ENCODE measurements around the gene TEX35.
"Not testable (repeated sequence)": the region's sequence is repeated elsewhere in the genome, so short reads cannot be mapped to it uniquely, and the experiment has no call there.

Gene TEX35

DNA sequence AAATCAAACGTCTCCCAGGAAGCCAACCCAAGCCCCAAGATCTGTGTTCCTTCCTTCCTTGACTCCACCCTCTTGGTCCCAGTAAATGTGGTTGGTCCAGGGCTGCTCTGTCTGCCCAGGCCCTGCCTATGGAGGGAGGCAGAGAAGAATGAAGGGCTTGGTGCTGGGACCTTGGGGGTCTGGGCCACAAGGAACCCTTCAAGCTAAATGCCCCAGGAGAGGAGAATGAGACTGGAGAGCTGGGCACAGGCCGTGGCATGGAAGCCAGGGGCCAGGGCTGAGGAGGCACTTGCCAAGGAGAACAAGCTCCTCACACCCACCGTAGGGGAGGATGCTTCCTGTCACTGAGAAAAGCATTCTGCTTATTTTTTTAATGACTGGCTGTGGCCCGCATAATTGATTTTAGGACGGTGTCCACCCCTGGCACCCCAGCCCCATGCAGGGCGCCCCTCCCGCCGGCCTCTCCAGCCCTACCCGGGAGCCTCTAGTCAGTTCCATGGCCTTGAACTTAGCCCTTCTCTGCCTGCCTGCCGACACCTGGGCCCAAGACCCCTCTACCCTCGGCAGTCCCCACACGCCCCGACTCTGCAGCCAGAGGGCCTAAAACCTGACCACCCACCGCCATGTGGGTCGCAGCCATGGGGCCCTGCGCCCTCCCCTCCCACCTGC lies 17.0 kb upstream of the TEX35 start:
- DNase-seq: no peak

DNA sequence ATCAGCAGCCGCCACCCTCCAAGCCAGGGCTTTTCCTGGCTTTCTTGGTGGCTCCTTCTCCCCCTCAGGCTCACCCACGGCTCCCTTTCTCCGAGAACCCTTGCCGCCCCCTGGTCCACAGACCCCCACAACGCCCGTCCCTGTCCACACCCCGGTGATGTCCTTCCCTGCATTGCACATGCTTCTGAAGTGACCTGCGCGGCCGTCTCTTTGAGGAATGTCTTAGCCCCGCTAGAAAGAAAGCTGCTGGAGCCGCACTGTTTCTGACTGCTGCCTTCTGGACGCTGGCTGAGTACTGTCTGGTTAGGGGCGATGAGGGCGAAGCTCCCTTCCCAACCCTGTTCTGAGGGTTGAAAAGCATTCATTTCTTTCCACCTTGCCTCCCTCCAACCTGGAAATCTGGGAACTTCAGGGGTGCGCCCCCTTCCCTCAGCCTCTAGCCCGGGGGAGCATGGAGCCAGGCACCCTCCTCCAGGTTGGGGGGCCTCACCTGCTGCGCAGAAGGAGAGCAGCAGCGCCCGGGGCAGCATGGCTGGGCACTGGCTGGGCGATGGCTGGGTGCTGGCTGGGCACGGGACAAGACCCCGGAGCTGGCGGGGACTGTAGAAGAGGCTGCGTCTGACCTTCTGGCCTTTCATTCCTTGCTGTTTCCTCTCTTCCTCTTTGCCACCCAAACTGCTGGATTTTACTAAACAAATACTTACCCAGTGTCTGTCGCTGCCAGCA lies 16.3 kb upstream of the TEX35 start, which contains the start of gene CLEC20A:
CLEC20A (minus strand) TSS at position 555 of the 726 bp plus-strand sequence; CDS start at position 530, 25 bp downstream.
- no peak for DNase-seq

DNA sequence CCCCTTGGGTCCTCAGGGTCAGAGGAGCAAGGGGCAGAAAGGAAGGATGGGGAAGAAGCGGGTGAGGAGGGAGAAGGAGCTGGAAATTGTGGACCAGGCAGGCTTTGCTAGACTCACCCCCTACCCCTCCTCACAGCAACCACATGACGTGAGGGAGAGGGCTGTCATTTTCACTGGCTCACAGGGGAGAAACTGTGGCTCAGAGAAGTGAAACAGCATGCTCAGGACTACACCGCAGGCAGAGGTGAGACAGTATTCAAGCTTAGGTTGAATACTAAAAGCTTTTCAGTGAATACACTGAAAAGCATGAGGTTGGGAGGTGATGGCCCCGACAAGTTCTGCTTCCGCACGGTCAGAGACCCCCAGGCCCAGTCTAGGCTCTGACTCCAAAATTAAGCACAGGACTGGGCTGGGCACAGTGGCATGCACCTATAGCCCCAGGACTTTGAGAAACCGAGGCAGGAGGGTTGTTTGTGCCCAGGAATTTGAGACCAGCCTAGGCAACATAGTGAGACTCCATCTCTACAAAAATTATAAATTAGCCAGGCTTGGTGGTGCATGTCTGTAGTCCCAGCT lies 14.9 kb upstream of the TEX35 start:
- DNase-seq: no peak

DNA sequence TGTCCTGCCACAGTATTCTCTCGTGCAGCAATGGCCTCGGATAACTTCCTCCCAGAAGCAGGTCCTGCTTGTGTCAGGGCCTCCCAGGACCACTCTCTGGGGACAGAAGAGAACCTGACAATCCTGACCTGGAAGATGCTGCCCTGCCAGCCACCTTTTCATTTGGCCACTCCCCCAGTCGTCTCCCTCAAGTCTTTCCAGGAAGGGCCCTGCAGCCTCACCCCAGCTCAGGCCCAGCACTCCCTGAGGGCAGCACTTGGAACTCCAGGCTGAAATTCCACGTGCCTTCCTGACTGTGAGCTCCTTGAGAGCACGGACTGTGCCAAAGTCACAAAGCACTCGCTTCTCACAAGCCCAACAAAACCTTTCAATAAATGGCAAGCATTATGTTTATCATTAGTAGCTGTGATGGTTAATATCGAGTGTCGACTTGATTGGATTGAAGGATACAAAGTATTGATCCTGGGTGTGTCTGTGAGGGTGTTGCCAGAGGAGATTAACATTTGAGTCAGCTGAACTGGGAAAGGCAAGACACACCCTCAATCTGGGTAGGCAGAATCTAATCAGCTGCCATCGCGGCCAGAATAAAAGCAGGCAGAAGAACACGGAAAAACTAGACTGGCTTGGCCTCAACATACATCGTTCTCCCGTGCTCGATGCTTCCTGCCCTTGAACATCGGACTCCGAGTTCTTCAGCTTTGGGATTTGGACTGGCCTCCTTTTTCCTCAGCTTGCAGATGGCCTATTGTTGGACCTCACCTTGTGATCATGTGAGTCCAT lies 13.8 kb upstream of the TEX35 start:
- no peak for DNase-seq

DNA sequence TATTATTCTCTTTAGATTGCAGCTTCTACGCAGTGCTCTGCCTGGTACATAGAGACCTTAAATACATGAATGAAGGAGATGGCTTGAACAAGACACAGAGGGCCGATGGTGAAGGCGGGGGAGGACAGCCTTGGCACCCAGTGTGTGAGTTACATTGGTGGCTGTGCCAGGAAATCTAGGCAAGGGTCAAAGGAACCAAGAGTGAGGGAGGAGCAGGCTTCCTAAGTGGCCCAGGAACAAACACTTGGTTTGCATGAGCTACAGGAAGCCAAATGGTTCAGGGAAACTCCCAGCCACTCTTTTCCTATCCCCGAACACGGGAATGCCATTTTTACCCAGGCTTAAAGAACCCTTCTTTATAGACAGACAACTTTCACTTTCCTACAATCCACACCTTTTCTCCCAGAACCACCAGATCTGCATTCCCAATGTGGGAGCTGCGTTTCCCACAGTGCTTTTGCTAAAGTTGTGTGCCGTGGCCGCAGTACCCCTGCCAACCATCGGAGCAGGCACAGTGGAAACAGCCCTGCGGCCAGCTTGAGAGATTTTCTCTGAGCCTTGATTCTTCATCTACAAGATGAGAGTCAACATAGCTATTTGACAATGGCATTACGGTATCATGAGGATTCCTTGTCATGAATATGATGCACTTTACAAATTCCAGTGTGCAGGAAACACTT lies 12.7 kb upstream of the TEX35 start:
- DNase-seq: no peak

DNA sequence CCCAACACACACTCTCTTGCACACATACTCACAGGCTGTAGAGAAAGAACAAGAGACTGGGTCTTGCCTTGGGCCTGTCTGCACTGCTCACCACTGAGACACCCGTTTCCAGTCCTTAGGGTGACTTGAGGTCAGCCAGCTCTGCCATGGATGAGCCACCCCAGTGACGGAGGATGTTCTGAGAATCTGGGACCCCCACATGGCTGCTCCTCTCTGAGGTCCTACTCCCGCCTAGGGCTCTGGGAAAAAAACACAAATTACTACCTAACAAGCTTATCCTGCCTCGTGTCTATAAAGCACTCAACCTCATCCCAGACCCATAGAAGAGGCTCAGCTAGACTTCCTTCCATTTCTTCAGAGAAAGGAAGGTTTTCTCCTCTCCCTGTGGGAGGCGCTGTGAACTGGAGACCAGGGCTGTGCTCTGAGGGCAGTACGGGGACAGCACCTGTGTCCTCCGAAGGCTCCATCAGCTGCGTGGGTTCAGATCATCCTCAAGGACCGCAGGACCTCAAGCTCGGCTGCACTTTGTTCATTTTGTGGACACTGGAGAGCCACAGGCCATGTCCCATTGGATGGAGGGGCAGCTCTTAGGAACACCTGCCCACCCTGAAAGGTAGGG lies 11.9 kb upstream of the TEX35 start:
- DNase-seq: no peak

DNA sequence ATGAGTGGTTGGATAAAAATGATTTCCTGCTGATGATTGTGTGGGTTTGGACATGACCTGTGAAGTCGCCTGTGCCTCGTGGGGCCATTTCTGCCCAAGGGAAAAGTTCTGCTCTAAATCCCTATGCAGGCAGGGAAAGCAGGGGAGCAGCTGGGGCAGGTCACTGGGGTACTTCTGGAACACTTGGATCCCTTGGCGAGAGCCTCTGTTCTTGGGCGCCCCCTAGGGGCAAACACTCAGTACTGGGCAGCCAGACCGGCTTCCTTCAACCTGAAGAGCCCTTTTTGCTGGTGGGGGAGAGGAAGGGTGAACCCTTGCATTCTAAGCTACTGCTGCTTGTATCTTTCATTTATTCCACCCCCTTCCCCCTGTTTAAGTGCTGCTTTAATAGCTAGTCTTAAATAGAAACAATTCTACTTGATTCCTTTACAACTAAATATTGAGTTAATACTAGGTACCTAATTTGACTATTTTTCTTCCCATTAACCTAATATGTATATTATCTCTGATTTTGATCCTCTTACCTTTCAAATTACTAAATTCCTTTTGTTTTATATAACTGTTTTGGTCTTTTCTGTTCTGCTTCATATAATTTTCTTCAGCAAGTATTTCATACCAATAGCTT lies 11.1 kb upstream of the TEX35 start:
- peak; percentile 15 for DNase-seq

DNA sequence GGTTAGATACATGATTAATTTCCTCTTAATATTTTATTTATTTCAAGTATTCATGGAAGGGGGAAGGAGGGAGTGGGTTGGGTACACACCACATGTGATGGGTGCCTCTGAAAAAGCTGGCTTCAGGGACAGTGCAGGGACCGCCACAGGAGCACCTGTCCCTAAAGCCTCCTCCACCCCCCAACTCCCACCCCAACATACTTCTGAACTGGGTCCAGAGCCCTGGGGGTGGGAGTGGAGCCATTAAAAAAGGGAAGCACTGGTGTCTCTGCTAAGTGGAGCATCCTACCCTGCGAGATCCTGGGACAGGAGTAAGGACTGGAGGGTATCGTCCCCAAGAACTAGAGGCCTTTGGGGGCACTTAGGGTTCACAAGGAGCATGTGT lies 10.6 kb upstream of the TEX35 start:
- DNase-seq: no peak

DNA sequence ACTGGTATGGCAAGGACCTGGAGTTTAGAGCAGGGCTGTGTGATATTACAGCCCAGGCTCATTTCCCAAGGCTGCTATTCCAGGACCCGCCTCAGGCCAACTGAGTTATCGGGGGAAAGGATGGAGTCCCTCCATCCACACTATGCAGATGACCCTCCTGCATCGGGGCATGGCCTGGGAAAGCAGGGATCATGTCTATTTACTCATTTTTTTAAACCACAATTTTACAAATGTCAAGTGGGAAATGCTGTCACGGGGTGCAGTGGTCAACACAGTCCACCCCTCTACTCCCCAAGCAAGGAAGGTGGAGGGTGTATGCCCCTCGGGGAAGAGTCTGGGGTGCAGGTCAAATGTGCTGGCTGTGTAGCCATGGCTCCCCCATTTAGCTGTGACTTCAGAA lies 10.1 kb upstream of the TEX35 start:
- no peak for DNase-seq

DNA sequence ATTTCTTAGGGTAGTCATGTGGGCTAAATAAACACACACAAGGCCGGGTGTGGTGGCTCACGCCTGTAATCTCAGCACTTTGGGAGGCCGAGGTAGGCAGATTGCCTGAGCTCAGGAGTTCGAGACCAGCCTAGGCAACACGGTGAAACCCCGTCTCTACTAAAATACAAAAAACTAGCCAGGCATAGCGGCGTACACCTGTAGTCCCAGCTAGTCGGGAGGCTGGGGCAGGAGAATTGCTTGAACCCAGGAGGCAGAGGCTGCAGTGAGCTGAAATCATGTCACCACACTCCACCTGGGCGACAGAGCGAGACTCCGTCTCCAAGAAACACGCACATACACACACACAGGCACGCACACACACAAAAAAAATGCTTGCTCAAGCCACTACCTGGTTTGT lies 9.6 kb upstream of the TEX35 start:
- not testable (repeated sequence) for DNase-seq

DNA sequence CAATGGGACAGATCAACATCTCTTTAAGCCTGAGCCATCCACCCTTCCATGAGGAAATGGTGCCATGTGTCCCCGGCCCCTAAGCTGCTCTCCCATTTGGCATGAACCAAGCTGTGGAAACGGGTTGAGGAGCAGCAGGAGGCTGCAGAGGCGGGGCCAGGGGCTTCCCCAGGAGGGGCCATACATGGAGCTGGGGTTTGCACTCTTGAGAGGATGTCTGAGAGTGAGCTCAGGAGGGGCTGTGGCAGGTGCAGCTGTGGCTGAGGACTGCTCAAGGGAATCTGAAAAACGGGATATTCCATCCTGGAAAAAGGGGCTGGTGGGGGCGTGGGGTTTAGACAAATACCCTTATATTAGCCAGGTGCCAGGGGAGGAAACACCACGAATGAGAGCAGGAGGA lies 9.1 kb upstream of the TEX35 start:
- no peak for DNase-seq

DNA sequence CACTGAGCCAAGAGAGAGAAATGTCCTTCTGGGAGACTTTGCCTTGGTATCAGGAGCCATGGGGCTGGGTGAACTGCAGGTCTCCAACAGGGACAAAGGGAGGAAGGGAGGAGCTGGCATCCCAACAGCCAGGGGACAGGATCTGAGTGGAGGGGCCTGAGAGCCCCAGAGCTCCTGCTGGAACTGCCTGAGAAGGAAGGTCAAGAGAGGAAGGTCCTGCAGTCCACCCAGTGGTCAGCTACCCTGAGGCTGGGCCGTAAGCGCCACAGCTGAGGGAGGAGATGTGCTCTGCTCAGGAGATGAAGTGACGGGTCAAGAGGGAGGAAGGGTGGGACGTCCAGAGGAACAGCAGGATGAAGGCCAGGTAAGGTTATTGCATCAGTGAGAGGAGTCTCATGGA lies 8.6 kb upstream of the TEX35 start:
- no peak for DNase-seq

DNA sequence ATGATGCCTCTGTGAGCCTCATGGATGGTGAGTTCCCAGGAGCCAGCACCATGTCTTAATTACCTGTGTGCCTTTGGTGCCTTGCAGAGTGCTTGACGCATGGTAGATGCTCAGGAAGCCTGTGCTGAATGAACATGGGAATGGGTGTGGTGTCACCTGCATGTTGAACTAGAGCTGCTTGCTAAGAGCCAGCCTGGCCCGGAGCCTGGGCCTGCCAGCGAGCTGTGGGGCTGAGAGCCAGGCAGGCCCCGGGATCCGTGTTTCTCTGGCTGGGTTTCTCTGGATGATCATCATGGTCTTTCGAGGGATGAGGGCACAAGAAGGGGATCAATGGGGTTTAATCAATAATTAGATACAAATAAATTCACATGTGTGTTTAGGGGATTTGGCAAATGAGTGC lies 6.7 kb upstream of the TEX35 start:
- DNase-seq: no peak

DNA sequence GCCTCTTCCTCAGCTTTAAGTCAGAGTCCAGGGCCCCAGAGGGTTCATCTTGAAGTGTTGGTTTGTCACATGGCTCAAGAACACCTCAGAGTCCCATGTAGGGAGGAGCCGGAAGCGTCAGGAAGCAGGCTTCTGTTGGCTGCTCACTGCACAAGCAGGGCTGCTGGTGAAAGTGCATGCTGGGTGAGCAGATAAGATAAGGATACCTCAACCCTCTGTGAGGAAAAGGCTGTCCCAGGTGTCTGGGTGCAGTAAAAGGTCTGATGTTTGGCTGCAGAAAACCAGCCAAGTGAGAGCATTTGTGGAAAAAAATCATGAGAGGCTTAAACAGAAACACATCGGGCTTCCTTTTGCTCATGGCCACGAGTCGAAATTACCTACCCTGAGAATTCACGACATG lies 6.2 kb upstream of the TEX35 start:
- no peak for DNase-seq

DNA sequence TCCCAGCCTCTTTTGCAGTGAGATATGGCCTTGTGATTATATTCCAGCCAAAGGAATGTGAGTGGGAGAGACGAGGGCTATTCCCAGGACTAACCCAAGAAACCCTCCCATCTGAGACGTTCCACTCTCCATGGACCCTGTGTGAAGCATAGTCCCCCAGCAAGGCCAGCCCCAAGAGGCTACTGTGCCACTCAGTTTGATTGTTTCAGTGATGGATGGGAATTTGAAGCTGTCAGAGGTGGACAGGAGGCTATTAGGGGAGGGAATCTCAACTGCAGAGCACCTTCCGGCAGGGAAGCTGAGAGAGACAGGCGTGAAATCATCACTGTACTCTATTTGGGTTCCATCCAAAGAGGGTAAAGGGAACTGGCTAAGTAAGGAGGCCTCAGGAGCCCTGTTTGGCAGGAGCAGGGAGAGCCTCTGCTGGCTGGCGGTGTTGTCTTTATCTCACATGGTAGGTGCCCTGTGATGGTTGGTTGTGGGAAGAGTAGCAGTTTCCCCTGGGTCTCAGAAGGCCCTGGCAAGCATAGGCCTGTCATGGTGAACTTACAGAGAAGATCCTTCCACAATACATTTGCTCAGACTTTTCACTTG lies 3.4 kb upstream of the TEX35 start:
- DNase-seq: no peak

DNA sequence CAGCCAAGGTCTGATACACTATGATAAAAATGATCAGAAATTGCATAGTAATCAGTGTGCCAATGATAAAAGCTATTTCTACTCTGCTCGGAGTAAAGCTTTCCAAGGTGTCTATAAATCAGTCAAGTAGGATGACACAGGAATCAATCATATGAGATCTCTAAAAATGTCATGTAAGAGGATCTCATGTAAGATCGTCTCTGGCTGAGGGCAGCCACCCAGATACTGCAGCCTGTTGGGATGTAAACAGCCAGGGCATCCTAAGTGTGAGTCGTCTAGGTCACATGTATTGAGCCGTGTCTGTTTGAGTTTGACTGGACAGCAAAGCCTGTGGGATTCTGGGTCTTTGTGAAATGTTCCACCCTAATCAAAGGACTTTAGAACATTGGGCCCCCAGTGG lies 2.8 kb upstream of the TEX35 start:
- DNase-seq: no peak

DNA sequence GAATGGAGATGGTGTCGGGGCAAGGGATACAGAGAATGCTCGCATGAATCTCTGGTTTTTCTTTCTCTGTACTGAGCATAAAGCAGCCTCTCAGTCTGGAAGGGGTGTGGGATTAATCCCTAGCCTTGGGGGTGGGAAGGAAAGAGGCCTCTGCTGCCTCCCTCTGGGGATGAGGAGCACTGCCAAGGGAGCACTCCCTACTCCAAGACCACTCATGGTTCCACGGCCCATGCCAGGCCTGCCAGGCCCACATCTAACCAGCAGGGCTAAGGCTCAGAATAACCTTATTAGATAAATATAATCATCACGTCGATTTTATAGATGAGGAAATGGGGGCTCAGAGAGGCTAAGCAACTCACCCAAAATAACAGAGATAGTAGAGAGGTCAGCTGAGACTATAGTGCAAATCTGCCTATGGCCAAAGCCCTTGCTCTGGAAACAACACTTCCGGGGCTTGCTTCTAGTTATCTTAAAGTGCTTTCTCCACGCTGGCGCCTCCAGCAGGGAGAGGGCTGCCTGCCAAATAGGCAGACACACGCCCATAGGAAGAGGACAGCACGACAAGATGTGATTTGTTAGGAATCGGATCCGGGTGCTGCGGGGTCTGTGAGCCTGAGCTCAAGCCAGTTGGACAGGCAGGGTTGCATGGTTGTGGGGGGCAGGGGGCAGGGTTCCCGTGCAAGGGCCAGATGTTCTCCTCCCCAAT lies 522 bp downstream of the TEX35 start:
- DNase-seq: no peak

DNA sequence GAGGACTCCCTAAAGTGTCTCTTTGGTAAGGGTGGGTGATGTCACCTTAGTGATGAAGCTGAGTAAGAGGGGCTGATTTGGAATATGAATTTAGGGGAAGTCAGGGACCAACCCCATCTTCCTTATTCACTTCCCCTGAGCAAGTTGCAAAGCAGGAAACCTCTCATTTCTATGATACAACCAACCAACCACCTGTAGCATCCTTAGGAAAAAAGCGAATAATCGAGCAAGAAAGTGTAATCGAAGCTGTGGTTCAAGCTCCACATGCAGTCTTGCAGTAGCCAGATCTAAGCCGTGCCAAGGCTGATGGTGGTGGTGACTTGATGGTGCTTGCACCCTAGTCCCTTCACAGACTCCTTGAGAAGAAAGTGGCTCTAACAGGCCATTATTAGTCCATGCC lies 3.2 kb downstream of the TEX35 start:
- no peak for DNase-seq

DNA sequence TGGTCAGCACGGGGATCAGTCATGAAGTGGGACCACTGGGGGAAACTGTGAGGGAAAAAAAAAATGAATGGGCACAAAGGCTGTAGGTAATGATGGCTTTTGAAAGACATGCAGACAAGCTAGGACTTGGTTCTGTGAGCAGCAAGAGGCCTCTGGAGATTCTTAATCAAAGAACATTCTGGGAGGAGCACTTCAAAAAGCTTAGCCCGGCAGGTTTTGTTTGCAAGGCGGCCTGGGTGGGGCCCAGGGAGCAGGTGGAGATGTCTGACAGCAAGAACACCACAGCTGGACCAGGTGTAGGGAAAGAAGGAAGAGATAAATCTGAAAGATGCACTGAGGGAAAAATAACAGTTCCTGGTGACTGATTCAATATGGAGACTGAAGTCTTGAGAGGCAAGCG lies 6.0 kb downstream of the TEX35 start:
- DNase-seq: no peak

DNA sequence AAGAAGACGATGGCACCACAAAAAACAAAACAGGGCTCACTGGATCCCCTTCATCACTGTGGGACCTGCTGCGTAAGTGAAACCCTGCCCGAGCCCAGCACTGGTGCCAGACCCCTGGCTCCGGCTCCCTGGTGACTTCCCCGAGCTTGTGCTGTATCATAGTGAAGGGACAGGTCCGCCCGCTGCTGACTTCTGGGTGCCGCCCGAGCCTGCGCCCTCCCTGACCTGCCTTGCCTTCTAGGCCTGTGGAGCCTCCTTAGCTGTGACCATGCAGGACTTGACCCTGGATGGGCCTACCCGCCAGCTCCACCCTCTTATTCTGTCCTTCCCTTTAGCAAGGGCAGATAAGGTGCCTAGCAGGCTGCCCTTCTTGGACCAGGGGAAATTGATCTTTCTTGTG lies 7.9 kb downstream of the TEX35 start:
- no peak for DNase-seq

DNA sequence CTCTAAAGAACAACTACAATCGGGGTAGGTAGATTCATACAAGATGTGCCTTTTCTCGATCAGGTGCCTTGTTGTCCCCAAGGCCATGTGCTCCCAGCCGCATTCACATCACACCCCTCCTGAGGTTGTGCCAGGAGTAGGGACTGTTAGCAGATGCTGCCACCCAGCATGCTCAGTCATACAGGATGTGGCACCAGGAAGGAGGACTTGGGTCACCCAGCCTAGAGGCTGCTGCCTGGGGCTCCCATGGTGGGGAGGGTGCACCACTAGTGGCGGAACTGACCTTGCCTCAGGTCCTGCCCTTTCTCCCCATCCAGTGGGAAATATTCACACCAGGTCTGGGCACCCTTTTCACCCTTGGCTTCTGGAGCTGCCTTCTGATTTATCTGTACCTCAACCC lies 8.3 kb downstream of the TEX35 start:
- no peak for DNase-seq

Data from NCI-H2081 treated with DMSO at 0.1 percent for 48 hours (cell line).